IMR-90 (cell line): ENCODE results near the gene UBE2L3.

ENCODE experiments used
- CEBPB ChIP-seq: IDR thresholded peaks from 2 replicates; pipeline ENCODE4 v1.6.1; 2012; ENCODE audit warnings: low read depth, low read length, improper control_type of control experiment
- POLR2A ChIP-seq: IDR thresholded peaks from 2 replicates; pipeline ENCODE4 v1.6.1; 2012; ENCODE audit warnings: mild to moderate bottlenecking, low read depth, low read length
- SMC3 ChIP-seq: fragments of 150-350 bp; IDR thresholded peaks from 2 replicates; pipeline ENCODE4 v1.6.1; 2016; ENCODE audit warnings: low read depth, mild to moderate bottlenecking, antibody characterized with exemption, low read length, moderate library complexity

GRCh38 chr22:21657360-21658032 is 90.0 kb downstream of the UBE2L3 start:
- TF ChIP-seq POLR2A (no peak), SMC3 (no peak), CEBPB (no peak)
